Left lung (tissue), 10 donors: ENCODE measurements around the gene GNG2. TPM values are rescaled to one million over a fixed set of nuclear protein-coding genes. Genes with fewer than 3 reads are reported as not detected.

Experiments used
- ATAC-seq: fragments of 200-7000 bp; cut with Tn5 transposase; one replicate; pipeline ENCODE4 v1.9.1; 2020; ENCODE audit warnings: moderate library complexity
- DNase-seq, 4 donors: peaks; one replicate each; pipeline ENCODE4 v3.0.0-alpha.2; 2013 to 2020
- H3K27ac ChIP-seq, 2 donors: fragments of 200-600 bp; sonication (generic) in 1 of 2; one replicate each; pipeline versions ENCODE4 v1.5.0 to v1.8.0; 2020 to 2021
- H3K27me3 ChIP-seq, 2 donors: fragments of 200-600 bp; sonication (generic) in 1 of 2; one replicate each; pipeline versions ENCODE4 v1.5.0 to v1.8.0; 2020 to 2021
- H3K36me3 ChIP-seq, 2 donors: fragments of 200-600 bp; sonication (generic) in 1 of 2; one replicate each; pipeline versions ENCODE4 v1.5.0 to v1.8.0; 2020 to 2021
- H3K4me1 ChIP-seq, 2 donors: fragments of 200-600 bp; one replicate each; pipeline ENCODE4 v1.8.0; 2021
- H3K4me3 ChIP-seq, 2 donors: fragments of 200-600 bp; sonication (generic) in 1 of 2; one replicate each; pipeline versions ENCODE4 v1.5.0 to v1.8.0; 2020 to 2021; ENCODE audit warnings: mild to moderate bottlenecking in 1 of 2
- H3K9me3 ChIP-seq, 2 donors: fragments of 200-600 bp; sonication (generic) in 1 of 2; one replicate each; pipeline versions ENCODE4 v1.5.0 to v1.8.0; 2020 to 2021
- CTCF ChIP-seq, 2 donors: fragments of 200-600 bp; sonication (generic) in 1 of 2; IDR thresholded peaks; one replicate each; pipeline versions ENCODE4 v1.5.0 to v1.8.0; 2021; ENCODE audit warnings: antibody characterized with exemption in 2 of 2
- intact Hi-C, 2 donors: fragments of 100-400 bp; cut with DNase I; formaldehyde crosslinking; loops; one replicate each; pipeline versions ENCODE4 v1.11.2 to v1.14.2; 2022
- polyA plus RNA-seq, 6 donors: library from polyadenylated mRNA; unstranded; fragments of 120-200 nt; gene quantifications; one replicate each; pipeline ENCODE4 v1.2.1, GENCODE V29; 2013; ENCODE audit not compliant: insufficient read length in 6 of 6
- total RNA-seq, 2 donors: library from RNA; stranded (reverse); fragmentation: NEBNext Ultra II Directional; extraction: Animal tissue kit (Norgen Biotek cat#: 25700); gene quantifications; one replicate each; pipeline ENCODE4 v1.2.1, GENCODE V29; 2021
- donor health status: DM: no; HTN: yes; CAD: no.
- donor health status: DM: no; HTN: no; CAD: no.

The GNG2 gene
- total and polyA plus RNA-seq, 8 donors: 24.3 to 101 (median 84.7) TPM

GRCh38 chr14:51868405-51868804, 8.0 kb downstream of the GNG2 start:
- no peak for TF ChIP-seq CTCF (IDR thresholded peaks at IDR 0.05)

GRCh38 chr14:51869411-51870100, 9.1 kb downstream of the GNG2 start:
- no peak for ATAC-seq
- intact Hi-C loops: no loop called here
- H3K27me3 ChIP-seq: no peaks in the 10 kb centered on the region
- no peak overlapping the region for H3K27ac ChIP-seq
- no peak for DNase-seq
- TF ChIP-seq CTCF (IDR thresholded peaks at IDR 0.05): no peak
- peaks cover 0 to 61% of the 10 kb centered on the region in 2 donors for H3K4me1 ChIP-seq
- H3K36me3 ChIP-seq: no peaks in the 10 kb centered on the region
- H3K4me3 ChIP-seq: no peak overlapping the region
- no peaks in the 10 kb centered on the region for H3K9me3 ChIP-seq

More at GRCh38 chr14:51868405-51868804, 8.0 kb downstream of the GNG2 start:
- H3K9me3 ChIP-seq: no peaks in the 10 kb centered on the region
- peaks cover 0 to 68% of the 10 kb centered on the region in 2 donors for H3K4me1 ChIP-seq
- ATAC-seq (no peak), DNase-seq (no peak)
- no peak overlapping the region for H3K27ac ChIP-seq
- intact Hi-C loops: no loop called here
- no peaks in the 10 kb centered on the region for H3K36me3 ChIP-seq
- H3K4me3 ChIP-seq: no peak overlapping the region
- H3K27me3 ChIP-seq: no peaks in the 10 kb centered on the region

DNA sequence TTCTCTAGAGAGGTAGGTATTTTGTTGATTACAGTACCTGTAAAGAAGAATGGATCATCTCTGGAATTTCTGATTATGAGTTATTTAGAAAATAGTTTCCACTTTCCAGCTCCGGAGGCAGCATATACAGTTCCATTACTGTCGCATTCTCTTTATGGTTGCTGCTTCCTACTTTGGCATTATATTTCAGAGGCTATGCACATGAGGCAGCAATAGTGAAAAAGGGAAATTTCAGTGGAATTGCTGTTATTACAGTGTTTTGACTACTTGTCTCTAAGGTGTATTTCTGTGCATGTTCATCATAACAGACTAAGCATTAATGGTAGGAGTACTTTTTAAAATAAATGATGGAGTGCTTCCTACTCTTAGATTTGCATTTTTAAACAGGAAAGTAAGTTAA, 10.2 kb downstream of the GNG2 start:
- H3K9me3 ChIP-seq: no peaks in the 10 kb centered on the region
- intact Hi-C loops: no loop called here
- no peaks in the 10 kb centered on the region for H3K27me3 ChIP-seq
- no peak for DNase-seq
- no peak overlapping the region for H3K27ac ChIP-seq
- no peak overlapping the region for H3K4me3 ChIP-seq
- ATAC-seq: no peak
- no peaks in the 10 kb centered on the region for H3K36me3 ChIP-seq
- H3K4me1 ChIP-seq: peaks cover 0 to 56% of the 10 kb centered on the region in 2 donors
- no peak for TF ChIP-seq CTCF (IDR thresholded peaks at IDR 0.05)

DNA sequence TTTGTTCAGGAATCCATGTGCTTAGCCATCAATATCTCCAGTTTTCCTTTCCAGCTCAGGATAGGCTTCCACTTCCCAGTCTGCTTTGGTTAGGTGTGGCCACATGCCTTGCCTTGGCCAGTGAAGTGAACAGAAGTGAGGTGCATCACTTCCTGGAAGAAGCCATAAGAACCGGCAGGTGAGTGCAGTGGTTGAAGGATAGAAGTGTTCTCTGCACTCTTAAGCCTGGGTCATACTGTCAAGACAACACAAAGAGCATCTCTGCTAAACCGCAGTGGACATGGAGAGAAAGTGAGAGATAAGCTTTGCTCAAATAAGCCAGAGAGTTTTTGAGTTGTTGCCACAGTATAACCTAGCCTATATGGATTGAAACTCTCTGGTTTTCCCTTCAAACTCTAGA, 11.4 kb downstream of the GNG2 start:
- TF ChIP-seq CTCF (IDR thresholded peaks at IDR 0.05): no peak
- ATAC-seq: no peak
- Histone ChIP-seq H3K36me3 (no peaks in the 10 kb centered on the region), H3K27ac (no peak overlapping the region), H3K4me3 (no peak overlapping the region), H3K27me3 (no peaks in the 10 kb centered on the region), H3K9me3 (no peaks in the 10 kb centered on the region), H3K4me1 (peaks cover 0 to 45% of the 10 kb centered on the region in 2 donors)
- intact Hi-C loops: no loop called here
- no peak for DNase-seq

DNA sequence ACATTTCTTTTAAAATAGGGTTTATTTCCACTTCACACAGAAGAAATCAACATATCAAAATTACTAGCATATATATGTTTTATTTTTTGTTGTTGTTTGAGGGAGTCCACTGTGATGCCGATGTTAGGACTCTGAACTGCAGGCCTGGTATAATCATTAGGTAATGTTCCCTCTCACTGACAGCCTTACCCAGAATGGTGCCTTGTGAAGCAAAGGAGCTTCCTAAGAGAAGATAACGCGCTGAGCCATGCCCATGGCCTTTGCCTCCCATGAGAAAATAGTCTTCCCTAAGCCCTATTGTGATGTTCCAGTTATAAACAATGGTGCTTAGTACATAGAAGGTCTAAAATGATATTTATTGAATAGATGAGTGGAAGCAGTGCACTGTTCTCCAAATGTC, 12.0 kb downstream of the GNG2 start:
- intact Hi-C loops: no loop called here
- Histone ChIP-seq H3K4me3 (no peak overlapping the region), H3K27me3 (no peaks in the 10 kb centered on the region), H3K9me3 (no peaks in the 10 kb centered on the region), H3K27ac (peak overlapping the region in 1 of 2 donors; percentile 71), H3K36me3 (no peaks in the 10 kb centered on the region), H3K4me1 (peaks cover 0 to 40% of the 10 kb centered on the region in 2 donors)
- DNase-seq: no peak
- no peak for TF ChIP-seq CTCF (IDR thresholded peaks at IDR 0.05)
- ATAC-seq: no peak
